Thymus (tissue), 11 donors: ENCODE measurements around the gene ABCA2. TPM values are rescaled to one million over a fixed set of nuclear protein-coding genes. Genes with fewer than 3 reads are reported as not detected.

Experiments used
- DNase-seq, 9 donors: peaks; one replicate each; pipeline ENCODE4 v3.0.0-alpha.2; 2013; ENCODE audit warnings: low spot score in 9 of 9, low read depth in 6 of 9, missing footprints in 1 of 9
- H3K27ac ChIP-seq, 2 donors: one replicate each; pipeline ENCODE4 v1.5.1; 2013; ENCODE audit warnings: control low read depth in 1 of 2, low read depth in 1 of 2, low read length in 1 of 2, mild to moderate bottlenecking in 1 of 2, moderate library complexity in 1 of 2
- H3K27me3 ChIP-seq, 2 donors: one replicate each; pipeline ENCODE4 v1.5.1; 2013; ENCODE audit warnings: low read length in 1 of 2; ENCODE audit not compliant: control insufficient read depth in 2 of 2, insufficient read depth in 1 of 2
- H3K36me3 ChIP-seq, 2 donors: one replicate each; pipeline ENCODE4 v1.5.1; 2013; ENCODE audit warnings: low read length in 1 of 2, mild to moderate bottlenecking in 1 of 2, moderate library complexity in 1 of 2; ENCODE audit not compliant: control insufficient read depth in 2 of 2, insufficient read depth in 2 of 2
- H3K4me1 ChIP-seq, 2 donors: one replicate each; pipeline ENCODE4 v1.5.1; 2013; ENCODE audit warnings: low read length in 2 of 2; ENCODE audit not compliant: control insufficient read depth in 2 of 2, insufficient read depth in 2 of 2
- H3K4me3 ChIP-seq, 2 donors: one replicate each; pipeline ENCODE4 v1.5.1; 2013; ENCODE audit warnings: low read length in 2 of 2, control low read depth in 1 of 2, mild to moderate bottlenecking in 1 of 2
- H3K9me3 ChIP-seq, 2 donors: one replicate each; pipeline ENCODE4 v1.5.1; 2013; ENCODE audit warnings: low read length in 1 of 2, mild to moderate bottlenecking in 1 of 2; ENCODE audit not compliant: control insufficient read depth in 2 of 2, insufficient read depth in 1 of 2
- WGBS: extraction: QIAGEN DNeasy Blood & Tissue Kit; methylation state at CpG from one replicate; pipeline ENCODE4 v1.1.7; 2013; 5-methylcytosine and 5-hydroxymethylcytosine counted together
- polyA plus RNA-seq: library from polyadenylated mRNA; stranded (reverse); fragments of 200-250 nt; gene quantifications from one replicate; pipeline ENCODE4 v1.2.3, GENCODE V29; 2013
- total RNA-seq: library from RNA; stranded (reverse); fragments of 120-200 nt; gene quantifications from one replicate; pipeline ENCODE4 v1.2.4, GENCODE V29; 2013
- donor health status: healthy.

Gene ABCA2
- total and polyA plus RNA-seq, 2 donors = 4.2 to 37.3 TPM

DNA sequence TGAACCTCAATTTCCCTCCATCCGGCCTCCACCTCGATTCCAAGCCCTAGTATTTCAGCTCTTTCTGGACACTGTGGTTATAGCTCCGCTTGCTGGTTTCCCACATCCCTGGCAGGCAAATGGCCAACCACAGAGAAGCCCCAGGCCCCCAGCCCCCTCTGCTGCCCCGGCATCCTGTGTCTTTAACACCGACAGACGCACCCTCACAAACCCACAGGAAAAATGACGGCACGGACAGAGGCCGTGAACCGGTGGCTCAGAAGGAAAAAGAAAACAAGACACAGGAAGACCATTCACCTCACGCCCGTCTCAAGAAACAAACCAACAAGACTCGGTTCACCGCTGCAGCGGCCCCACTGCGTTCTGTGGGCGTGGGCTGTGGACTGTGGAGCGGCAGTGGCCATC, 30.2 kb downstream of the ABCA2 start:
- H3K27ac ChIP-seq = peak overlapping the region in 1 of 2 donors; percentile 2
- DNase-seq = no peak
- peaks cover 0 to 19% of the 10 kb centered on the region in 2 donors for H3K9me3 ChIP-seq
- no peak overlapping the region for H3K4me3 ChIP-seq
- peaks cover 17 to 57% of the 10 kb centered on the region in 2 donors for H3K27me3 ChIP-seq
- peaks cover 24 to 53% of the 10 kb centered on the region in 2 donors for H3K4me1 ChIP-seq
- peaks cover 8 to 16% of the 10 kb centered on the region in 2 donors for H3K36me3 ChIP-seq
- WGBS = 6% methylated on average over 18 of the region's 18 CpGs

DNA sequence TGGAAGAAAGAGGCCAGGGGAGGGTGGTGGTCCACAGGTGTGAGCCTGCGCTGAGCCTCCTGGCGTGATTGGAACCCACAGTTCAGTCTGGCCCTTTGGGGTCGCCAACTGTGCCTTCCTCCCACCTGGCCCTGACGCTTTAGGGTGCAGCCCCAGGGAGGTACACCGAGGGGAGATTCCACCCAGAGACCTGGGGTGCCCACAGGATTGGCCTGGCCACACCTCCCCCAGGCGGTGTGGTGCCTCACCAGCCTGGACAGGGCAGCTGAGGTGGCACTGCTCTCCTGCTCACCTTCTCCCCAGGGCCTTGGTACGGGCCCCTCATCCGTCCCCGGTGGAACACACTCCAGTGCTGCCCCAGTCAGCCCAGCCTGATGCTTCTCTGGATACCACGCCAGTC, 30.7 kb downstream of the ABCA2 start:
- peaks cover 8 to 16% of the 10 kb centered on the region in 2 donors for H3K36me3 ChIP-seq
- 62% methylated on average over 10 of the region's 10 CpGs for WGBS
- DNase-seq = no peak
- no peak overlapping the region for H3K4me3 ChIP-seq
- H3K27me3 ChIP-seq = peaks cover 17 to 54% of the 10 kb centered on the region in 2 donors
- H3K27ac ChIP-seq = no peak overlapping the region
- peaks cover 0 to 19% of the 10 kb centered on the region in 2 donors for H3K9me3 ChIP-seq
- peaks cover 25 to 58% of the 10 kb centered on the region in 2 donors for H3K4me1 ChIP-seq

DNA sequence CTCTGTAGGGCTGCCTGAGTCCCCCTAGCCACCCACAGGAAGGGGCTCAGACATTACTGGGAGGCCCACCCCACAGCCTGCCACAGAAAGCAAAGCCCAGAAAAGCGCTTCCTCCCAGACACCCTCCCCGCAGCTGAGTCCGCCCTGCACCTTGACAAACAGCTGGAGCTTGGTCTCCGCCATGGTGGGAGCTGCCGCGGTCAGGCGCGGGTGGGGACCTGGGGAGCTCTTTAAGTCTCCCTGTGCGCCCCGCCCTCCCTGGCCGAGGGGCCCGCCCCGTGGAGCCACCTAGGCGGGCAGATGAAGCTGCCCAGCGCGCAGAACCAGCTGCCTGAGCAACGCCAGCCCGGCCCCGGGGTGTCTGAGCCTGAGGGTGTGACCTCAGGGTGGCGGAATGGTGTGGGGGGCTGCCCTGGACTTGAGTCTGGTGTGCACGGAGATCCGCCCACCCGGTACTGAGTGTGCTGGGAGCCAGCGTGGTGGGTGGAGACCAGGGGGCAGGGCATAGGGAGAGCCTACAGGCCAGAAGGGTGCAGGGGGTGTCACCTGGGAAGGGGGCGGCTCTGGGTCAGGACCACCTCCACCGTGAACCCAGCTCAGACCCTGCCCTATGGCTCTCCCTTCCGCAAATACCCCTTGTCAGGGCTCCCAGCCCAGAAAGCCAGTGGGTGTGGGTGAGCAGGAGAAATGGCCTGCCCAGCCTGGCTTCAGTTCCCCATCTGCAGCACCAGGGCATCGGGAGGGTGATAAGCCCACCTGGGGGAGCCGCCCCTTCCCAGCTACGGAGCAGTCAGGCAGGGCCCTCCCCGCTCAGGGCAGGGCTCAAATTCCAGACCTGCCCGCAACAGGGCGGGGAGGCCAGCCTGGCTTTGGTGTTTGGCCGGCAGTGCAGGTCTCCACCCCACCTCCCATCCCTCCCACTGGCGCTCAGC, 31.4 kb downstream of the ABCA2 start, which contains the start of gene CLIC3:
Gene CLIC3, minus strand, starts transcription at position 208 of the 932 bp plus-strand sequence. Its CDS starts 25 bp downstream, at position 183.
- peak within 1 kb of the TSS; percentile 26 to 58 for H3K4me3 ChIP-seq
- H3K4me1 ChIP-seq = peaks cover 25 to 58% of the 10 kb centered on the region in 2 donors
- H3K27ac ChIP-seq = peak within 1 kb of the TSS; percentile 53 to 57
- H3K27me3 ChIP-seq = peaks cover 17 to 54% of the 10 kb centered on the region in 2 donors
- H3K36me3 ChIP-seq = peaks cover 8 to 16% of the 10 kb centered on the region in 2 donors
- H3K9me3 ChIP-seq = peaks cover 0 to 19% of the 10 kb centered on the region in 2 donors
- 10% methylated on average over 35 of the region's 35 CpGs for WGBS
- peak in 8 of 9 donors; percentile 21 to 86 (median 61) for DNase-seq

DNA sequence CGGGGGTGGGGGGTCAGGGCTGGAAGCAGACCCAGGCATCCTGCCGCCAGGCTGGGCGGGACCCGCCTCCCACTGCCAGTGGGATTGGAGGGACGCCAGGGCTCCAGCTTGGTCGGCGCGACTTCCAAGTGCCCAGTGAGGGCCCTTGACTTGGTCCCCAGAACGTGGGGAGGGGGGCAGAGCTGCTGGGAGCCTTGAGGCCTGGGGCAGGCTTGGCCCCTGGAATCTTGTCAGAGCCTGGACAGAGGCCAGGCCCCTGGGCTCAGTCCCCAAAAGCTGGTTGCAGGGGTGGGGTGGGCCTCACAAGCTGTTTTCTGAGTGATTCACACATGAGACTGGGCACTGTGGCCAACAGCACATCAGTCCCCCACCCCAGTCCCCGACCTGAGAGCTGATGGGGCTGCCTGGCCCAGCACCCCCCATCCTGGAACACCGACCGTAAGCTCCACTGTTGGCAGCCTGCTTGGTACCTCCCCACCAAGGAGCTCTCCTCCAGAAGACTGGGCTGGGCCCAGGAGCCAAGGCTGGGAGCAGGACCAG, 32.2 kb downstream of the ABCA2 start:
- peak overlapping the region; percentile 53 to 57 for H3K27ac ChIP-seq
- peak overlapping the region; percentile 26 to 58 for H3K4me3 ChIP-seq
- WGBS = 66% methylated on average over 12 of the region's 12 CpGs
- H3K9me3 ChIP-seq = peaks cover 0 to 22% of the 10 kb centered on the region in 2 donors
- no peak for DNase-seq
- H3K27me3 ChIP-seq = peaks cover 19 to 61% of the 10 kb centered on the region in 2 donors
- H3K4me1 ChIP-seq = peaks cover 25 to 58% of the 10 kb centered on the region in 2 donors
- peaks cover 8 to 16% of the 10 kb centered on the region in 2 donors for H3K36me3 ChIP-seq

DNA sequence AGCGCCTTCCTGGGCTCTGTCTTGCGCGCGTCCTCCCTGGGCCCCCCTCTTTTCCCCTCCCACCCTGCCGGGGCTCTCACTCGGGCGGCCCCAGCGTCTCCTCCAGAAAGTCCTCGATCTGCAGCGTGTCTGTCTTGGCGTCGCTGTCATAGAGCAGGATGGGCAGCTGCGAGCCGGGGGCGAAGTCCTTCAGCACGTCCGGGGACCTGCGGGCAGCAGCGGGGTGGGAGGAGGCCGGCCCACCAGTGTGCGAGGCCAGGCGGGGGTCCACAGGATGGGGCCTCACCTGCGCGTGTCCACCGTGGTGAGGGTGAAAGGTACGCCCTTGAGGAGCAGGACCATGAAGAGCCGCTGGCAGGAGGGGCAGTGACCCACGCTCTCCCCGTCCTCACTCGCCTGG, 32.7 kb downstream of the ABCA2 start:
- H3K27ac ChIP-seq = peak overlapping the region in 1 of 2 donors; percentile 27
- peaks cover 8 to 16% of the 10 kb centered on the region in 2 donors for H3K36me3 ChIP-seq
- no peak for DNase-seq
- H3K4me1 ChIP-seq = peaks cover 25 to 58% of the 10 kb centered on the region in 2 donors
- WGBS = 70% methylated on average over 30 of the region's 30 CpGs
- H3K4me3 ChIP-seq = peak overlapping the region; percentile 1 to 58
- H3K27me3 ChIP-seq = peaks cover 23 to 66% of the 10 kb centered on the region in 2 donors
- H3K9me3 ChIP-seq = peaks cover 2 to 27% of the 10 kb centered on the region in 2 donors

DNA sequence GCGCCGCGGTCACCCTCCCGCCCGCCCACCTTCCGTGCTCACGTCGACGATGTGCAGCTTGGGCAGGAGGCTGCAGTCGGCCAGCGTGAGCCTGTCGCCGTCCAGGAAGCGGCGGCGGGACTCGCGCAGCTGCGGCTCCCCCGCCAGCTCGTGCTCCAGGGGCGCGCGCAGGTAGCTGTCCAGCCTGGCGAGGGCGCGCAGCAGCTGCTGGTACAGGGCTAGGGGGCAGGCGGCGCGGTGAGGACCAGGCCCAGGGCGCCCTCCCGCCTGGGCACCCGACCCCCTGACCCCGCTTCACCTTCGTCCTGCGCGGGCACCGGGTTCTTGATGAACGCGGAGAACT, 33.2 kb downstream of the ABCA2 start:
- DNase-seq = no peak

DNA sequence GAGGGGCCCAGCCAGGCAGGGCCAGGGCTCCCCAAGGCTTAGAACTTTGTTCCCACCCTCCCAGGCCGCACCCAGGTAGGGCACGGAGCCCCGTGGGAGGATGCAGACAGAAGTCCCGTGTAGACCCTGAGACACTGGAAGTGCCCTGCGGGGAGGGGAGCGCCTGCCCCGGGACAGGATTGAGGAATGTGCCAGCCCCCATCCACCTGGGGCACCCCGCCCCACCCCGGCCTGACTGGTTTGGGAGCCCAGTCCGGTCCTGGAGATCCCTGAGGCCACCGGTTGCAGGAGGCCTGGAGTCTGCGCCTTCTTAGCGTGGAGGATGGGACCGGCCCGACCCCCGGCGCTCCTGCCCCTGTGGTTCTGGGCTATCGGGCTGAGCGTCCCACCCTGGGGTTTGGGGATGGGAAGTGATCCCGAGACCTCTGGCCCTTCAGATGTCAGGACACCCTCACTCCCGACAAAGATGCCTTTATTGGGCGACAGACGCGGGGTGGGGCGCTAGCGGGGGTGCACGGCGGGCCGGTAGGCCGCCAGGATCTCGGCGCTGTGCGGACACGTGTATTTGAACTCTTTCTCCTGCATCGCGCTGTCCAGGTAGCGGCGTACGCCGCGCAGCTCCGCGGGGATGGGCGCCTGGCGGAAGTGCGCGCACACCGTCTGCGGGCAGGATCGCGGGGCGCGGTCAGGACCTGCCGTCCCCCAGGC, 33.7 kb downstream of the ABCA2 start:
- Histone ChIP-seq H3K27me3 (peaks cover 24 to 74% of the 10 kb centered on the region in 2 donors), H3K9me3 (peaks cover 2 to 27% of the 10 kb centered on the region in 2 donors), H3K4me3 (peak overlapping the region in 1 of 2 donors; percentile 92), H3K4me1 (peaks cover 25 to 57% of the 10 kb centered on the region in 2 donors), H3K36me3 (peaks cover 8 to 16% of the 10 kb centered on the region in 2 donors), H3K27ac (no peak overlapping the region)
- DNase-seq = no peak
- 89% methylated on average over 54 of the region's 54 CpGs for WGBS

More for the DNA sequence above, 33.2 kb downstream of the ABCA2 start:
- H3K27me3 ChIP-seq = peaks cover 24 to 71% of the 10 kb centered on the region in 2 donors
- peaks cover 8 to 16% of the 10 kb centered on the region in 2 donors for H3K36me3 ChIP-seq
- peaks cover 2 to 27% of the 10 kb centered on the region in 2 donors for H3K9me3 ChIP-seq
- H3K4me1 ChIP-seq = peaks cover 25 to 58% of the 10 kb centered on the region in 2 donors
- peak overlapping the region; percentile 1 to 58 for H3K4me3 ChIP-seq
- no peak overlapping the region for H3K27ac ChIP-seq
- WGBS = 73% methylated on average over 40 of the region's 40 CpGs

DNA sequence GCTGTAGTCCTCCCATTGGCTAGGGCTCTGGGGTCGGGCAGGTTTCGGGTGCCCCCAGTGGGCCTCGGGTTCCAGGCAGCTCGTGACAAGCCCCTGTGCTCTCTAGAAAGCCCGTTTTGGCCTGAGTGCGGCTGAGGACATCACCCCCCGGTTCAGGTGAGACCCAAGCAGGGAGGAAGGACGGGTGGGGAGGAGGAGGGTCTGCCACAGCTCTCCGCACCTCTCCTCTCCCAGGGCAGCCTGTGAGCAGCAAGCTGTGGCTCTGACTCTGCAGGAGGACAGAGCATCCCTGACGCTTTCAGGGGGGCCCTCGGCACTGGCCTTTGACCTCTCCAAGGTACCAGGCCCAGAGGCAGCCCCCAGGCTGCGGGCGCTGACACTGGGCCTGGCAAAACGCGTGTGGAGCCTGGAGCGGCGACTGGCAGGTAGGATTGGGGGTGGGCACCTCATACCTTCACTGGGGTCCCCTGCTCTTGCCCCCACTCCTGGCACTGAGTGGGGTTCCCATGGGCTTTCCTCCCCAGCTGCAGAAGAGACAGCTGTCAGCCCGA, 35.1 kb downstream of the ABCA2 start:
- Histone ChIP-seq H3K36me3 (peaks cover 8 to 16% of the 10 kb centered on the region in 2 donors), H3K4me3 (peak overlapping the region; percentile 84 to 92), H3K9me3 (peaks cover 2 to 24% of the 10 kb centered on the region in 2 donors), H3K27me3 (peaks cover 22 to 75% of the 10 kb centered on the region in 2 donors), H3K27ac (peak overlapping the region; percentile 68 to 89), H3K4me1 (peaks cover 25 to 50% of the 10 kb centered on the region in 2 donors)
- DNase-seq = no peak
- 54% methylated on average over 18 of the region's 18 CpGs for WGBS
